Measurements from ENCODE around the gene IQCN.

Gene IQCN

DNA sequence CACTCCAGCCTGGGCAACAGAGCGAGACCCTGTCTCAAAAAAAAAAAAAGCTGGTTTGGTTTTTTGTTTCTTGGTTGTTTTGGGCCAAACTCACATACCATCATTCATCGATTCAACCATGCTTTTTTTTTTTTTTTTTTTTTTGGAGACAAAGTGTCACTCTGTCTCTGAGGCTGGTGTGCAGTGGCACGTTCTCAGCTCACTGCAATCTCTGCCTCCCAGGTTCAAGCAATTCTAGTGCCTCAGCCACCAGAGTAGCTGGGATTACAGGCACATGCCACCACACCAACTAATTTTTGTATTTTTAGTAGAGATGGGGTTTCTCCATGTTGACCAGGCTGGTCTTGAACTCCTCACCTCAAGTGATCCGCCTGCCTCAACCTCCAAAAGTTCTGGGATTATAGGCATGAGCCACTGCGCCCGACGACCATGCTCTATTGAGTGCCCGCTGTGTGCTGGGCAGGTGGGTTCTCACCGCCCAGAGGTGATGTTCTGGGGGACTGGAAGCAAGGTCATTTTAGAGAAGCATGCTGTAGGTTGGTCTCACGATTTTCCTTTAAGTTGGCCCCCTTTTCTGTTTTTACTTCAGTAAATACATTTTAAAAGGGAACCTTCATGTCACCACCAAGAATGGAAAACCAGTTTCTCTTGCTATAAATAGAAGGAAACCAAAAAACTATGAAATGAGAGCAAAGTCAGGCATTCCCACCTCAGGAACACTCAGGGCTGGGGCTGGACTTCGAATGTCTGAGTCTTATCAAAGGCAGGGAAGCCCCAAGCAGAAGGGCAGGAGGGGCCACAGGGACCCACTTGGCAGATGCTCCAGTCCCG is 15.4 kb upstream of the IQCN start:
- Histone ChIP-seq H3K4me1 (ENCODE audit: control insufficient read depth, insufficient read depth, low read length) (peaks cover 8% of the 10 kb centered on the region), H3K27ac (ENCODE audit: low read depth, low read length) (no peak overlapping the region), H3K9ac (ENCODE audit: low read length) (no peak overlapping the region), H3K4me3 (ENCODE audit: low read length) (no peak overlapping the region), H3K27me3 (ENCODE audit: control insufficient read depth, insufficient read depth, low read length) (no peaks in the 10 kb centered on the region), H3K36me3 (ENCODE audit: control insufficient read depth, insufficient read depth, low read length) (no peaks in the 10 kb centered on the region)

DNA sequence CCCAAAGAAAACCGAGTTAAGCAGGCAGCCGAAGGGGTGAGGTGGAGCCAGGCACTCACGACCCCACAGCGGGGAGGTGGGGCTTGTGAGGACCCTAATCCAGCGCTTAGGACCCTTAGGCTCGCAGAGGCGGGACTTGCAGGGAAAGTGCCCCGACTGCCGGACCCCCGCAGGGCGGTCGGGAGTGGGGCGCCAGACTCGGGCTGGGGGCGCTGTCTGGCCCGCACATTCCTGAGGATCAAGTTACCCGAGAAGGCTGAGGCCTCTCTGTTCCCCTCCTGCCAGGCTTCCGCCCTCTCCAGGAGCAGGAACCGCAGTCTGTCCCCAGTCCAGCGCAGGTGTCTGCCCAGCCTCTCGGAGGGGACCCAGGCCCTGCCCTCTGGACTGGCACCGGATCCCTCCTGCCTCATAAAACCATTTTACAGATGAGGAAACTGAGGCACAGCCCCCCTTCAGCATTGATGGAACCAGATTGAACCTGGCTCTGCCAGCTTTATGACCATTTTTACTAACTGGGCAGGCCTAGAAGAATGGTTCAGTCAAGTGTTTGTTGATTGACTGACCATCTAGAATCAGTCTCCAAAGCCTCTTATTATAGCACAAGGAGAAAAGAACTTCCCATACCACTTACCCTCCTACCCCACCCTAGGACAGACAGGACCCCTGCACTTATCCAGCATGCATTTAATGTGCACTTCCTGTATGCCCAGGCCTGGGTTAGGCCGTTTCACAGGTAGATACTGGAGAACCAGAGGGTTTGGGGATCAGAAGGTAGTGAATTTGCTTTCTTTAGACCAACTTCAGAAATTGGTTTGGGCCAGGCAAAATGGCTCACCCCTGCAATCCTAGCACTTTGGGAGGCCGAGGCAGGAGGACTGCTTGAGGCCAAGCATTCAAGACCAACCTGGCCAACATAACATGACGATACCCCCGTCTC is 13.9 kb upstream of the IQCN start:
- Histone ChIP-seq H3K4me1 (ENCODE audit: control insufficient read depth, insufficient read depth, low read length) (peaks cover 4% of the 10 kb centered on the region), H3K27me3 (ENCODE audit: control insufficient read depth, insufficient read depth, low read length) (no peaks in the 10 kb centered on the region), H3K27ac (ENCODE audit: low read depth, low read length) (peak overlapping the region; percentile 46), H3K4me3 (ENCODE audit: low read length) (no peak overlapping the region), H3K9ac (ENCODE audit: low read length) (no peak overlapping the region), H3K36me3 (ENCODE audit: control insufficient read depth, insufficient read depth, low read length) (no peaks in the 10 kb centered on the region)

DNA sequence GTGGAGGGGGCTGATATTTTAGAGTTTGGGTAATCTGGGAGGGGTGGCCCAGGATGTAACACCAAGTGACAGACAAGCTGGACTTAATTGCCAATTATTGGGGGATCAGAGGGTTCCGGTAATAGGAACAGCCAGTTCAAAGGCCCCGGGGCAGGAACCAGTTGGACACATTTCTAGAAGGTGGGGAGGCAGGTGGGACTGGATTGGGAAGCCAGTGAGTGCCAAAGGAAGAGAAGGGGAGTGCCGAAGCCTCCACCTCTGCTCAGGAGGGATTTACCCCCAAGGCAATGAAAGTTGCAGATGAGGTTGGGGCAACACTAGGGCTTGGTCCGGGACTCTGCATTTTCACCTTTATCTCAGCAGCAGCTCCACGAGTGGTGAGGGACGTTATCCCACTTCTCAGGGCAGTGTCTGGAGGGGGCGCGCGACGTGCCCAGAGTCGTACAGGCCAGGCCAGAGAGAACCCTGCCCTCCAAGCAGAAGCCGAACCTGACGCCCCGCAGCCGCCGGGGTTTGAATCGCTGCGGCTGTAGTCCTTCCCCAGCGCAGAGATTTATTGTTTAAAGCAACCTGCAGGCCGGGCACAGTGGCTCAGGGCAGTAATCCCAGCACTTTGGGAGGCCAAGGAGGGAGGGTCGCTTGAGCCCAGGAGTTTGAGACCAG is 12.9 kb upstream of the IQCN start:
- H3K4me1 ChIP-seq (ENCODE audit: control insufficient read depth, insufficient read depth, low read length), result peaks cover 10% of the 10 kb centered on the region
- H3K27ac ChIP-seq (ENCODE audit: low read depth, low read length), result peak overlapping the region; percentile 46
- no peak overlapping the region for H3K9ac ChIP-seq (ENCODE audit: low read length)

DNA sequence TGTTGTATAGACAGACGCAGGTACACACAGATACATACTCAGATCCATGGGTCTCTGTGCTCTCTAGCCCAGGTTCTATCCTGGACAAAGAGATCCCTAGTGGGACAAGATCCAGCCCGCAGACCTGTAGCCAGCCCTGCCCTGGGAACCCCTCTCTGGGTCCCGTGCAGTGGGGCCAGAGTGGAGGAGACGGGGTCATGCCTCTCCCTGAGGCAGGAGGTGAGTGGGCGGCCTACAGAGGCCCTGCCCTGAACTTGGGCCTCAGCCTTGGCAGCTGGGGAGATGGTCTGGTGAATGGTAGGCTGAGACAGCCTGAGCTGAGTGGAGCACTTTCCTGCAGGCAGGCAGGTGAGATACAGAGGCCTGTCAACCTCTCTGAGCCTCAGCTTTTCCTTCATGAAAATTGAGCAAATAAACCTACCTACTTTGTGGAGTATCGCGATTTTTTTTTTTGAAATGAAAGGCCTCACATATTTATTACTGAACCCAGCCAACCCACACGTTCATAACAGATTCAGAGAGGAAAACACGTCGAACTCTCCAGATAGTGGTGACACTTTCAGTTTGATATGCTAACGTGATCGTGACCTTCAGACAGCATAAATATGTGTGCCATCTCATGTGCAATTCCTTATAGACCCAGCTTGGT is 10.6 kb upstream of the IQCN start:
- Histone ChIP-seq H3K27ac (ENCODE audit: low read depth, low read length) (no peak overlapping the region), H3K9ac (ENCODE audit: low read length) (peak overlapping the region; percentile 62), H3K4me3 (ENCODE audit: low read length) (no peak overlapping the region), H3K4me1 (ENCODE audit: control insufficient read depth, insufficient read depth, low read length) (peaks cover 8% of the 10 kb centered on the region), H3K27me3 (ENCODE audit: control insufficient read depth, insufficient read depth, low read length) (no peaks in the 10 kb centered on the region), H3K36me3 (ENCODE audit: control insufficient read depth, insufficient read depth, low read length) (no peaks in the 10 kb centered on the region)

More for the DNA sequence above, 12.9 kb upstream of the IQCN start:
- no peak overlapping the region for H3K4me3 ChIP-seq (ENCODE audit: low read length)
- no peaks in the 10 kb centered on the region for H3K36me3 ChIP-seq (ENCODE audit: control insufficient read depth, insufficient read depth, low read length)
- no peaks in the 10 kb centered on the region for H3K27me3 ChIP-seq (ENCODE audit: control insufficient read depth, insufficient read depth, low read length)

DNA sequence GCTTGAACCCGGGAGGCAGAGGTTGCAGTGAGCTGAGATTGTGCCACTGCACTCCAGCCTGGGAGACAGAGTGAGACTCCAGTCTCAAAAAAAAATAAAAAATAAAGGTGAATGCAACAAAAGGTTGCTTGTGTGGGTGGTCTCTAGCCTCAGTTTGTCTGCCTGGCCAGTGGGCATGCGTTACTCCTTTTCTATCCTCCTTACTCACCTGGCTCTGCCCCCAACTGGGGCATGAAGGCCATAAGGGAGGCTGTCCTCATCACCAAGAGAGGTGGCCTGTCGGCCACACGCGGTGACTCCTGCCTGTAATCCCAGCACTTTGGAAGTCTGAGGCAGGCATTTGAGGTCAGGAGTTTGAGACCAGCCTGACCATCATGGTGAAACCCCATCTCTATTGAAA is 9.1 kb upstream of the IQCN start:
- Histone ChIP-seq H3K27me3 (ENCODE audit: control insufficient read depth, insufficient read depth, low read length) (no peaks in the 10 kb centered on the region), H3K9ac (ENCODE audit: low read length) (no peak overlapping the region), H3K4me1 (ENCODE audit: control insufficient read depth, insufficient read depth, low read length) (peaks cover 15% of the 10 kb centered on the region), H3K4me3 (ENCODE audit: low read length) (no peak overlapping the region), H3K36me3 (ENCODE audit: control insufficient read depth, insufficient read depth, low read length) (peaks cover 7% of the 10 kb centered on the region), H3K27ac (ENCODE audit: low read depth, low read length) (peak overlapping the region; percentile 95)

DNA sequence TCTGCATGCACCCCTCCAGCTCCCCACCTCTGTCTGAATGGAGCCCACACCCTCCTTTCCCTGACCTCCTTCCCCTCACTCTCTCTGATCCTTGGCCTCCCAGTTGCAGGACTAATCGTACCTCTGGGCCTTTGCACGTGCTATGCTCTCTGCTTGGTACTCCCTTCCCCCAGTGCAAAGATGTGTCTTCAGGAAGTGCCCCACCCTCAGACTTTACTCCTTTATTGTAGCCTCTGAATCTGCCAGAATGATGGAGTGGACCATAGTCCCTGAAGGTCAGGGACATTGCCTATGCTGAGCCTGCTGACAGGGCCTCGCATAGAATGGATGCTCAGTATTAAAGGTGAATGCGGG is 8.5 kb upstream of the IQCN start:
- Histone ChIP-seq H3K36me3 (ENCODE audit: control insufficient read depth, insufficient read depth, low read length) (peaks cover 12% of the 10 kb centered on the region), H3K4me1 (ENCODE audit: control insufficient read depth, insufficient read depth, low read length) (peaks cover 20% of the 10 kb centered on the region), H3K9ac (ENCODE audit: low read length) (peak overlapping the region; percentile 68), H3K27ac (ENCODE audit: low read depth, low read length) (peak overlapping the region; percentile 95), H3K27me3 (ENCODE audit: control insufficient read depth, insufficient read depth, low read length) (no peaks in the 10 kb centered on the region), H3K4me3 (ENCODE audit: low read length) (peak overlapping the region; percentile 60)

DNA sequence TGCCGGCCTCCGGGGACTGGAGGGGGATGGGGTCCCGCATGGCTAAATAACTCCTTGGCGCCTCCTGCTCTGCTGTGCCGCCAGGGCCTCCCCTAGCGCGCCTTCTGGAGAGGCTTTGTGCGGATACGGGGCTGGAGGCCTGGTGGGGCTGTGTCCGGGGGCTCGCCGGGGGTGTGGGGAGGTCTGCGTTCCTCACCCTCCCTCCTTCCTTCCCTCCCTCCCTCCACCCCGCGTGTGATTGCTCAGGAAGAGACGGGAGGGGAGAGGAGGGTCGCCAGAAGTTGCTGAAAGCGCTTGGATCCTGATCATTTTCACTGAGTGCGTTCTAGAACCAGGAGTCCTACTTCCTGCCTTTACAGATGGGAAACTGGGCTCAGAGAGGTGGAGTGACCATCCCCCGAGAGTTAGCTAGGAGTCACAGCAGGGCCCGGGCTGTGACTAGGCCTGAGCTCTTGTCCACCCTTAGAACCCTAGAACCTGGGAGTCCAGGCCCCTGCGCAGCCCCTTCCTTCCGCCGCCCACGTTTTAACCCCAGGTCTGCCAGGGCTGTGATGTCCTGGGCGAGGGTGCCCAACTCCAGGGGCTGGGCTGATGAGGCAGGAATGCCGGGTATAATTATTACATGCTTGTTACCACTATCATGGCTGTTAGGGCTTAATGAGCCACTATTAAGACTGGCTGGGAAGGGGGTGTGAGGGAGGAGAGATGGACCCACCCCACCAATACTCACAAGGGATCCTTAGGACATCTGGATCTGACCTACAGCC is 8.0 kb upstream of the IQCN start:
- H3K4me3 ChIP-seq (ENCODE audit: low read length), result peak overlapping the region; percentile 60
- peaks cover 22% of the 10 kb centered on the region for H3K4me1 ChIP-seq (ENCODE audit: control insufficient read depth, insufficient read depth, low read length)
- no peaks in the 10 kb centered on the region for H3K27me3 ChIP-seq (ENCODE audit: control insufficient read depth, insufficient read depth, low read length)

DNA sequence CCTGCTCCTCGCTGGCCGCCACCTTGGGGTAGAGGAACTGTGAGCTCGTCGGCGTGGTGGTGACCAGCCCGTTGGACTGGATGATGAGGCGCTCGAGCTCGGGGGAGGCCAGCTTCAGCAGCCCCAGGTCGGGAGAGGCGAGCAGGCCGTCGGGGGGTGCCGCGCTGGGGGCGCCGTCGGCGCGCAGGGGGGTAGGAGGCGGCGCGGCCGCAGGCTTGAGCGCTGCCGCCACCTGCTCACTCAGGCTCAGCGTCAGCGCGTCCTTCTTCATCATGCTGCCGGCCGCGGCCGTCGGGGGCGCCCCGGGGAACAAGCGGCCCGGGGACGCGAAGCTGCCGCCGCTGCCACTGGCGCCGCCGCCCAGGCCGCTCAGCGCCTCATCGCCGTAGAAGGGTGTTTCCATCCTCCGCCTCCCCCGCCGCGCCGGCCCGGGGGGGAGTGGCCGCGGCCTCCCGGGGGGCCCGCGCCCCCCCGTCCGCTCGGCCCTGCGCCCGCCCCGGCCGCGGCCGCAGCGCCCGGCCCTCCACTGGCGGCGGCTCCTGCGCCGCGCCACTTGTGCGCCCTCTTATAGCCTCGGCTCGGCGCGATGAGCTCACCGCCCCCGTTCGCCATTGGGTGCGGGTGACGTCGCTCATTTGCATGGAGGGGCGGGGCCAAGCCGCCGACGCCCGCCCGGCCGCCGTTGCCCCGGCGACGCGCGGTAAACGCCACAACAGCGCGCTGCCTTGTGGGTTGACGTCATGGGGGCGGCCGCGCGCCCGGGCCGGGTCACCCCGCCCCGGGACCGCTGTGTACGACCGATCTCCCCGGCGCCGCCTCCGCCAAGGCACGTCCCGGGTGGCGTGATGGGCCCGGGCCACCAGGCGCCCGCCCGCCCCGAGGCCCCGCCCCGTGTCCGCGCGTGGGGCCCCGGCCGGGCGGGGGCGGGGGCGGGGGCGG is 7.1 kb upstream of the IQCN start, which contains the start of gene JUND:
Gene JUND (minus strand): TSS at position 541 of the 939 bp plus-strand sequence. CDS start 138 bp downstream, at position 403.
- peak within 1 kb of the TSS; percentile 79 for H3K4me3 ChIP-seq (ENCODE audit: low read length)
- peaks cover 12% of the 10 kb centered on the region for H3K36me3 ChIP-seq (ENCODE audit: control insufficient read depth, insufficient read depth, low read length)
- H3K27me3 ChIP-seq (ENCODE audit: control insufficient read depth, insufficient read depth, low read length), result no peaks in the 10 kb centered on the region
- peak within 1 kb of the TSS; percentile 99 for H3K9ac ChIP-seq (ENCODE audit: low read length)
- H3K27ac ChIP-seq (ENCODE audit: low read depth, low read length), result peak within 1 kb of the TSS; percentile 95
- H3K4me1 ChIP-seq (ENCODE audit: control insufficient read depth, insufficient read depth, low read length), result peaks cover 22% of the 10 kb centered on the region

More for the DNA sequence above, 8.0 kb upstream of the IQCN start:
- H3K27ac ChIP-seq (ENCODE audit: low read depth, low read length), result peak overlapping the region; percentile 95
- H3K9ac ChIP-seq (ENCODE audit: low read length), result peak overlapping the region; percentile 68
- H3K36me3 ChIP-seq (ENCODE audit: control insufficient read depth, insufficient read depth, low read length), result peaks cover 12% of the 10 kb centered on the region

DNA sequence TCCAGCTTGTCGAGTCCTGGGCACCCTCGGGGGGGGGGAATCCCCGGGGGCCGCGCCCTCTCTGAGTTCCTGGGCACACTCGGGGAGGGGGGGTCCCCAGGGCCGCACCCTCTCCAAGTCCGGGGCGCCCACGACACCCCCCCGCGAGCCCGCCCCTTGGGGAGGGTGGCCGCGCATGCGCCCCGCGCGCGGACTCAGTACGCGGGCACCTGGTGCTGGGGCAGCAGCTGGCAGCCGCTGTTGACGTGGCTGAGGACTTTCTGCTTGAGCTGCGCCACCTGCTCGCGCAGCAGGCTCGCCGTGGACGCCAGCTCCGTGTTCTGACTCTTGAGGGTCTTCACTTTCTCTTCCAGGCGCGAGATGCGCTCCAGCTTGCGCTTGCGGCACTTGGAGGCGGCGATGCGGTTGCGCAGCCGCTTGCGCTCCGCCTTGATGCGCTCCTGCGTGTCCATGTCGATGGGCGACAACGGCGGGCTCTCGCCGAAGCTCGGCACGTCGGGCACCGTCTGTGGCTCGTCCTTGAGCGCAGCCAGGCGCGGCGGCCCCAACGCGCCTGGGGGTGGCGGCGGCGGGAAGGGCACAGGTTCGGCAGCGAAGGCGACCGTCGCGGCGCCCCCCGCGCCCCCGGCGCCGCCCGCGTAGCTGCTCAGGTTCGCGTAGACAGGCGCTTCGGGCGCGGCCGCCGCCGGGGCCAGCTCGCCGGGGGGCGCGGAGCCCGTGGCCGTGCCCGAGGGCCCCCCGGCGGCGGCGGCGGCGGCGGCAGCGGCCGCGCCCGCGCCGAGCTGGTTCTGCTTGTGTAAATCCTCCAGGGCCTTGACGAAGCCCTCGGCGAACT is 6.2 kb upstream of the IQCN start:
- peak overlapping the region; percentile 99 for H3K9ac ChIP-seq (ENCODE audit: low read length)
- H3K27ac ChIP-seq (ENCODE audit: low read depth, low read length), result peak overlapping the region; percentile 93
- H3K4me1 ChIP-seq (ENCODE audit: control insufficient read depth, insufficient read depth, low read length), result peaks cover 28% of the 10 kb centered on the region
- H3K4me3 ChIP-seq (ENCODE audit: low read length), result peak overlapping the region; percentile 79
- peaks cover 12% of the 10 kb centered on the region for H3K36me3 ChIP-seq (ENCODE audit: control insufficient read depth, insufficient read depth, low read length)
- no peaks in the 10 kb centered on the region for H3K27me3 ChIP-seq (ENCODE audit: control insufficient read depth, insufficient read depth, low read length)
